GM19324 (cell line): Measurements from ENCODE around the gene NT5C2.

Source experiments
- ATAC-seq: cut with Tn5 transposase; IDR thresholded peaks from one replicate; pipeline ENCODE4 v1.9.1; 2021; ENCODE audit warnings: mild to moderate bottlenecking, moderate library complexity; ENCODE audit not compliant: unreplicated experiment, low FRiP score

The NT5C2 gene

DNA sequence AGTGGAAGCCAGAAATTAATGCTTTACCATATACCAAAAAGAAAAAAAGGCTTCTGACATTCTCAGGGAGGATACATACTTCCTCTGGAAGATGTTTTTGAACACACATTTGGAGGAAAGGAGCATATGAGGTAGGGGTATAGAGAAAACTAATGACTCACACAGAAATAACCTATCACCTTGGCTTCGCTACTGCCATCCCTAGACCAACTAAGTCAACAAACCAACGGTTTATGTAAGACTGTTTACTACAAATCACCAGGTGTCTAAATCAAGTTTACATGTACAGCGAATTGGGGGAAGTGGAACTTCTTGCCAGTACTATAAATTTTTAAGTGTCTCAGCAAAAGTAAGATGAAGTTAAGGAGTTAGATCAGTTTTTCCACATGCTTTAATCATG lies 96.9 kb downstream of the NT5C2 start:
- no peak for ATAC-seq

DNA sequence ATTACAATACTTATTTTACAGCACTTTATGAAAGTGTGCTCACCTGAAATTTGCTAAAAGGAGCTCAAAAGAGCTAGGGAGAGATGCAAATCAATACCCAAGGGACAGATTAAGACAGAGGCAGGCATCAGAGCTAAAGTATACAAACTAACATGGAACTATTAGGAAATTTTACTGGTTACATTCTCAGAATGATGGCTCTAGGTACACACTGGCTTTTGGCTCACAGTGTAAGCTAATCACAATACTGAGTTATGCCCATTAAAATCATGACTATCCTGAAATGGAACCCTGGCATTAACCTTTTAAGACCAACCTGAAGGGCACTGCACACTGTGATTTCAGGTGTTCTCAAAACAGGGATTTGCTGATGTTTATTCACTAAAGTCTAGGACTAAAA lies 98.1 kb downstream of the NT5C2 start:
- ATAC-seq, result no peak

DNA sequence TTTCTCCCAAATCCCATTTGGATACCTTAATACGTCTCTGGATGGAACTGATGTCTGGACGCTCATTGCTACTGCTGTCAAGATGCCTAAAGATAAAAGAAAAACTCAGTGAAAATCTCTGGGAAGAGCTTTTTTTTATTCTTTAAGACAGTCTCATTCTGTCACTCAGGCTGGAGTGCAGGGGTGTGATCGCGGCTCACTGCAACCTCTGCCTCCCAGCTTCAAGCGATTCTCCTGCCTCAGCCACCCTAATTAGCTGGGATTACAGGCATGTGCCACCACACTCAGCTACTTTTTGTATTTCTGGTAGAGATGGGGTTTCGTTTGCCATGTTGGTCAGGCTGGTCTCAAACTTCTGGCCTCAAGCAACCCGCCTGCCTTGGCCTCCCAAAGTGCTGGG lies 102.2 kb downstream of the NT5C2 start:
- ATAC-seq, result no peak

DNA sequence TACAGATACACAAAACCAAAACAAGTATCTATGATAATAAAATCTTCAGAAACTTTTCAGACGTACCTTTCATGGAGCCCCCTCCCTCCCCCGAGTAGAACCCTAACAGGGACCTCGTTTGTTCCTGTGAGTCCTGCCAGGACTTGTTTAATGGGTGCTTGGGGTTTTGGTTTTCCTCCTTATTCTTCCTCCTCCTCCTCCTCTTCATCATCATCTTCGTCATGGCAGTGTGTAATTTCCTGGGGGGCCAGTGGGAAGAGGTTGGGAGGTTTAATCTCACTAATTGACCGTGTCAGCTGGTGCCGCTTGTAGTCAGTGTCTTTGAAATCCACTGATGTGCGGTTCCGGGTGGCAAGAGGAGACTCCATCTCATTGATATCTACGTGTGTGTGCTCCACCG lies 103.6 kb downstream of the NT5C2 start:
- ATAC-seq, result no peak

DNA sequence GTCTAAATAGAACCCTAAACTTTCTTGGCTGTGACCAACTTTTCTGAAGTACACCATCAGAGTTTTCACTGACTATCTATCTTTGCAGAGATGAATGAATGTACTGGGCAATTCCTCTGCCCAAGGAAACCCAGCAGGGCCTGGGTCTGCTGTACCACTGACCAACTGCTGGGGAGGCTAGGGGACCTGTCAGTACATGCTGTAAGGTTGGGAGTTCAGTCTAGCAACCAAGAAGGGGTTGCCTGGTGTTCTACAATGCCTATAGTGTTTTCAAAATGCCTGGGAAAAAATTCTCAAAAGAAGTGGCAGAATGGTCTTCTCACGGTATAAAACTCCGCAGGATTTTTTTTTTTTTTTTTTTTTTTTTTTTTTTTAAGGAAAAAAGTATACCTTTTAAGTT lies 106.3 kb downstream of the NT5C2 start:
- ATAC-seq, result no peak

DNA sequence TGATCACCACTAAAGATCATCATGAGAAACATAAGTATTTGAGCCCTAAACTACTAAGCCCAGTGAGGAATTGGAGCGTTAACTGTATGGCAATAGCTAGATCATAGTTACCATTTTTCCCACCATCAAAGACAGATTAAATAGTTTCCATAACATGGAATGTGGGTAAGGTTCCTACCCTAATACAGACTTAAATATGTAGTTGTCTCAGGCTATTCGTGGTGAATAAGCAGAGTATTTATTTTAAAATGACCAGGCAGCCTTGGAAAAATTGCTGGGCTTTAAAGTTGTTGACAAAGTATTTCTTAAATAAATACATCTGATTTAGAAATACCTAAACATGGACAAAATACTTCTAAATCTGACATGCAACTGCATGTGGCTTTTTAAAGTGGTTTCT lies 106.8 kb downstream of the NT5C2 start:
- ATAC-seq, result no peak

DNA sequence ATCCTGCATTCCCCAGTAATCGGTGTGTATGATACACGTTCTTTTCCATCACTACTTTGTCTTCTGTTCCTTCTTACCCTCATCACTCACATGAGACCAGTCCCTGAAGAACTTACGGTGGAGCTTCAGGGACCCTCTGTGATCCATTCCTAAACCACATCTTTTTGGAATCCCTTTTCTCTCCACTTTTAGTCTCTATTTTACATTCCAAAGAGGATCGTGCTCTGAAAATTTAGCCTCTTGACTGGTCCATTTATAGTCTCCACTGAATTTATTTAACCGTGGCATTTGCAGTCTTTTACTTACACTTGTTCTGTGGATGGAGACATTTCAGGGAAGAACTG lies 109.1 kb downstream of the NT5C2 start:
- no peak for ATAC-seq

DNA sequence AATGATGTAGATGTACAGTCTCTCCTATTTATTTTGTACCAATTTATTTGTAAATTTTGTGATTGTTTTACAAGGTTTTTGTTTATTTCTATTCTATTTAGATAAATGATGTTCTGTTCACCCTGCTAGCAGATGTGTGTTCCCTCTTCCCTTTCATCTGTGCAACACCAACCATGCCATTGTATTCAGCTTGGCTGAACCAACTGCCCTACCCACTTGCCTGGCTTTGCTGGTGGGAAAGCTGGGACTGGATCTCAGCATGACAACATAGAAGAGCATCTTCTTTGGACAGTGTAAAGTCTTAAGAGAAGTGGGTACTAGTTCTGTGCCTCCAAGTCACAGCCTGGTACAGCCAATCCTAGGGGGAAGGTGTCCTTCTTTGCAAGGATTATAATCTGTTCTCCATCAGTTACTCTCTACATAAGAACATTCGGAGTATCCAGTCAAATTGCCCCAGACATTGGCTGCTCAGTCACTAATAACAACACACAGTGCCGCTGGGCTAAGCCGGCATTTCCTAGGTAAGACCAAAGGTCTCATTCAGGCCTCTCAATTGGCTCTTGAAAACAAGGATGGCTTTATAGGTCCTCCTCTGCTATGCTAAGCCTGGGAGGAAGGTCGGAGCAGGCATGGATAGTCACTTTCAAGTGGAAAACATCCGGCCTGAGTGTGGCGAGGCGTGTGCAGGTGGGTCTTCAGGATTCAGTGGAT lies 109.7 kb downstream of the NT5C2 start:
- no peak for ATAC-seq

DNA sequence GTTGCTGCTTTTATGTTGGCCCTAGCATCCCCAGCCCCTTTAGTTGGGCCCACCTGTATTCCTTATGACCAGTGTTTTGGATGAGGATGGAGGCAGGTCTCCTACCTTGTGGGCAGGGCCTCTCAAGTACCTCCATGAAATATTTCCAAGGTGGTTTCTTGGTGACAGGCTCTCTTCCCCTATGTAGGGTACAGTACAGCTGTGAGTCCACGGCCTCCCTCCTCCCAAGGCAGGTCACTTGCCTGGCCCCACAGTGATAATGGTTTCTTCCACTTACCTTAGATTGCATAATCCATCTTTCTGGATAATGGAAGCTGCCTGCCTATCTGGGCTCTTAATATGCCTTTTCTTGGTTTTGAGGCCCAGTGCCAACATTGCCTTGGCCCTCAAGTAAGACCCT lies 110.4 kb downstream of the NT5C2 start:
- ATAC-seq, result no peak

DNA sequence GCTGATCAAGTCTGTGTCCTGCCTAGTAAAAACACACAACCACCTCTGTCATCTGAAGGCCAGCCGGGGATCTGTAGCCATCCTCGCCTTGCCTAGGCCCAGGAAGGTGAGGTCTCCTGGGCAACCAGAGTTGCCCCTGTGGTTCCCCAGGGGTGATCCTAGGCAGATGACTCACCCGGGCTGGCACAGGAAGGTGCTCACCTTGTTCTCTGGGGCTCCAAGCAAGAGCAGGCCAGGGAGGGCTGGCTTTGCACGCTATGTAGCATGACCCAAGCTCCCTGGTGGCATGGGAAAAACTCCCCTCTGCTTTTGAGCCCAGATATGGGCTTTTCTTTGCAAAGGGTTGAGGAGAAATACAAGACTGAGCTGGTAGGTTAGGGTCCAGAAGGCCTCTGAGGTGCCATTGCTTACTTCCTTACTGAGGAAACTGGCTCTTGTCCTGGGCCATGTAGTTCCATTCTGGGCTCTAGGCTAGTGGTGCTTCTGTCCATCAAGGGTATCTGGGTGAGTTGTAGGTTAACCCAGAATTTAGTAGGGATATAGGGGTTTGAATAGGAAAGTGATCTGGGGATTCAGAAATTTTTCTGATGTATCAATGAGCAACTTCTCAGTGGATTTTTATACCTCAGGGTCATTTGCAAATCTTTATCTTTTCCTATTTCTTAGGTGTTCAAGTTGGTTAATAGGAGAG lies 112.0 kb downstream of the NT5C2 start:
- ATAC-seq, result no peak

DNA sequence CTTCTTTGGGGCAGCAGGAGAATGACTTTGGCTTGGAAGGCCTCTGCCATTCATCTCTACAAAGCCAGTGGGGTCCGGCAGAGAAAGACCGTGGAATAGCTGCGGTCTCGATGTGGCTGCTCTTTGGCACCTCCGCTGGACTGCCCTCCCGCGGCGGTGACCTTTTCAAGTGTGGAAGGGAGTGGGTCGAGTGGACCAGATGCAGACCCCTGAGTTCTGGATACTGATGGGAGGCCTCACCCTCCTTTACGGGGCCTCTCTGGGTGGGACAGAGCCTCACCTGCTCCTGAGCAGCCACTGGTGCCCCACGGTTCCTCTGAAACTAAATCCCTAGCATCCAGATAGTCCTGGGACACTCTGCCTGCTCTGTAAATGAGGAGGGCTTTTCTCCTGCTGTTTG lies 113.1 kb downstream of the NT5C2 start:
- ATAC-seq, result no peak

DNA sequence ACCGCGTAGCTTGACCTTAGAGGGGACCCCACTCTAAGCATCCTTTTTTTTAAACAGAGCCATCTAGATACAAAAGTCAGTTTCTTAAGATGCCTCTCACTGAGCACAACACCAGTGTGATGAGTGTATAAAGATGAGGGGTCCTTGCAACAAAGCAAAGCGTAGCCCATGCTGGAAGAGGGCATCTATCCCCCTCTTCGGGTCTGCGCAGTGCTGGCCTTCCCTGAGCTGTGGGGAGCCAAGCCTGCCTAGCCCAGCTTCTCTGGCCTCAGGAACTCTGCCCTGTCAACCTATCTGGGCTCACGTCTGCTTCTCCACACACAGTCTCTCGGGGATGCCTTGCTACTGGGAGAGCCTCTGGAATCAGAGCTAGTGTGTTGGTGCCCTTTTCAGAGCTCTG lies 114.0 kb downstream of the NT5C2 start:
- no peak for ATAC-seq

DNA sequence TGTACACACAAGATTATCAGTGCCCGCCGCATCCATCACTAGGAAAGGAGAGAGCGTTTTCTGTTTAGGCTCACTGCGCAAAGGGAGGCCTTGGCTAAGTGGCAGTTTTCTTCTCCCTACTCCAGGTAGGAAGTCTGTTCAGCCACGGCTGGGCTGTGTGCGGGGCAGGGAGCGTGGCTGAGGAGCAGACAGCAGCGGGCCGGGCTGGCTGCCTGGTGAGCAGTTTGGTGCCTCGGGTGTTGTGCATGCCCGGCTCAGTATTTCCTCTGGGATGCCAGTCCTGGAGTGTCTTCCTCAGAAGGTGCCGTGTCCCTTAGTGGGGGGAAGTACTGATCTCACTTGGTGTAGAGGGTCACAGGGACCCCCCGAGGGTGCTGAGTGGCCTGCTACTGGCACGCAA lies 114.4 kb downstream of the NT5C2 start:
- no peak for ATAC-seq

DNA sequence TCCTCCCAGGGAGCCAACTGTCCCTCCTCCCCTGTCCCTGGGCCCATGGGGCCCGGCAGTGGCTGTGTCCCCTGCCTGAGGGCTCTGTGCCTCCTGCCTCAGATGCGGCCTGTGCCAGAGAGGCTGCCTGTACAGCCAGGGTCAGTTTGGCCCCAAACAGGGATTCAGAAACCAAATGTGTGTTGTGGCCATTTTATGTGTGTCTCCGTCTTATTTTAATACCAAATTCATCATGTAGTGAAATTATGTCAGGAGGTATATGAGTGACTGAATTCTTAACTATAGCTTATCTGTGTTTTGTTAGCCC lies 114.8 kb downstream of the NT5C2 start:
- ATAC-seq, result no peak

DNA sequence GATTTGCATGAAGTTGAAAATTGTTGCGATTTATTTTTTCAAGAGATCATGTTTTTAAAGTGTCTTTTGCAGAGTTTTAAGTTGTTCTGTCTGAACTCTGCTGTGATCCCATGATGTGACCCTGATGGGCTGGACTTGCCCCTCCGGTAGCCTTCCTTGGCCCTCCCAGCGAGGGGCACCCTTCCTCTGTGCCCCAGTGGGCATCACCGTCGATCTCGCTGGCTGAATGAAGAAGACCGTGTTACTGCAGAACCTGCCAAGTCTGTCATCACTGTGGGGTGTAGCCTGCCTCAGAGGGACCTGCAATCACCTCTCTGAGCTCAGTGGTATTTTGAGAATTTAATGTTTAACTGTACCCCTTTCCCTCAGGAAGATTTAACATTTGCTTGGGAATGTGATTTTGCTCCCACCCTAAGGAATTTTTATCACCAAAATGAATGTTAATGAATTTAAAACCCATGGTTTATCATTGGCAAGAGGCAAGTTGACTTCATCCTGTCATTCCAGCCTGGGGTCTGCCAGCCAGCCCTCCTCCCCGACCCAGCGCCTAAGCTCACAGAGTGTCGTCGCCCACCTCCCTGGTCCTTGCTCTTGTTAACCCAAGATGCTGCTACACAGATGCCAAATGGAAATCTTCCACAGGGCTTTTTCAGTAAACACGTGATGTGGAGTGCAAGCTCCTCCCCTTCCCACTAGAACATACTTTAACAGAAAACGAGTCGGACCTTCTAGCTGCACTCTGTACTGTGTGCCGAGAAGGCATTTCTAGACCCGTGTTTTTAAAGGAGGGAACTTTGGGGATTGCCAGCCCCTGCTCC lies 115.4 kb downstream of the NT5C2 start:
- ATAC-seq, result no peak

DNA sequence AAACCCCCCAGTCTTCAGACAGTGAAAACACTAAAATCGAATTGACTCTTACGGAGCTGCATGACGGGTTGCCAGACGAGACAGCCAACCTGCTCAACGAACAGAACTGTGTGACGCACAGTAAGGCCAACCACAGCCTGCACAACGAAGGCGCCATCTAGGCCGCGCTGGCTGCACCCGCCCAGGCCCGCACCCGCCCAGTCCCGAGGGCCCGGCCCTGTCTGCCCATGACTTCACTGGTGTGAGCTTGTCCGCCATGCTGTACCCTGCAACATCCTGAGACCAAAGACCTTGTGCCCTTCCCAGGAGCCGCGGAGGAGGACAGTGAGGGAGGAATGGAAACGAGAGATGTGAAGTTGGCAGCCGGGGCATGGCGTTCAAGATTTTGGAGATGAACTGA lies 116.1 kb downstream of the NT5C2 start:
- ATAC-seq, result no peak

DNA sequence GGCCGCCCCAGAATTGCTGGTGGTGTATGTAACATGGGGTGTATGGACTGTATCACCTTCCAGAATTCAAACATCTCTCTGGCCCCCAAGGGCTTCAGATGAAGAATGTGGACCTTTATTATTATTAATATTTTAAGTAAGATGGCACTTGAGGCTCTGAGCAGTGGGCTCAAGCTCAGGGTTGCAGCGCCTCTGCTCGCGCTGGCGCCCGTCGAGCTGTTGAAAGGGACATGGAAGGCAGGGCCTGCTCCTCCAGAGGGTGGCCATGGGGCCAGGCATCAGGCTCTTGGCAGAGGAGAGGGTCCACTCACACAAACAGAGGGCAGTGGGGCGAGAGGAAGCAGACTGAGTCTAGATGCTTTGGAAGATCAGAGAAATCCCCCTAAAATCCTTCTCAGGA lies 120.2 kb downstream of the NT5C2 start:
- no peak for ATAC-seq

DNA sequence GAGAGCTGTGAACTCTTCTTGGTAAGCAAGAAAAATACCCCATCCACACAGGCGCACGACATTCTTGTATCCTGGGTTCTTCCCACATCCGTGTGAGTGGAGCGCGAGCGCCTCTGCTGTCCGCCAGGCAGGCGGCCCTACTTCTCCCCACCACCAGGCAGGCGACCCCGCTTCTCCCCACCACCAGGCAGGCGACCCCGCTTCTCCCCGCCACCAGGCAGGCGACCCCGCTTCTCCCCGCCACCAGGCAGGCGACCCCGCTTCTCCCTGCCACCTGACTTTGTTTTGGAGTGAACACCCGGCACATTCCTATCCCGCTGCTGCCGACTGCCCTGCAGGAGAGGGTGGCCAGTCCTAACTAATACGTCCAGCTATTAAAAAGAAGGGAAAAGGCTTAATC lies 120.8 kb downstream of the NT5C2 start:
- no peak for ATAC-seq

DNA sequence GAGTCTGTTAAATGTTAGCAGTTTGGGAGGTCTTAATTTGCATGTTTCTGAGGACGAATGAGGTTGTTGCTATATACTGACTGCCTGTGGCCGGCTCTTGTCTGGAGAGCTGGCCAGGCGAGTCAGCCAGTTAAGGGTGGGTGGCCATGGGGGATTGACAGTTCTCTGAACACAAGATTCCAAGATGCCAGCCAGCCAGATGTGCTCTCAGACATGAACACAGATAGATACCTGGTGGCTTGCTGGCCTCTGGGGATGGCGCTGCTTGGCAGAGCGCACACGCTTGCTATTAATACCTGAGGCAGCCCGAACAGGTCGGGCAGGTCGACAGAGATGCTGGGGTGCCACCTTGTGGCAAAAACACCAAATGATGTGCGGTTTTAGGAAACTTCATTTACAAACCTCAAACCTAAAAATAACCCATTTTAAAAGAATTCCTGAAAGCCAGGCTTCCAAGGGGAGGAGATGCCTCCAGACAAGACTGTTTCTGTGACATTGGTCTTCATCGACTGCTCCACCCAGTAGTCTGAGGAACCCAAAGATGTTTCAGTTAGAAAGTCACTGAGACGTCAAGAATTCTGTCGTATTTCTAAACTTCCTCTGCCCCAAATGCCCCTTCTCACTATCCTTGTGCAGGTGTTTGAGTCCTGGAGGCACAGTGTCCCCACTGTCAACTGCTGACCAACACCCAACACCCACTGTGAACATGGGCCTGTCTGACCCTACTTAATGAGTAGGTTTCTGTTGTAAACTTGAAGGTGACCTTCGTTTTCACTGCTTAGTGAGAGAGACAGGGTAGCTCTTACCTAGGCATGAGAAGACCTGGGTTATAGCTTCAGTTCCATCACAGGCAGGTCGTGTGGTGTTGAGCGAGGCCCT lies 123.4 kb downstream of the NT5C2 start:
- peak; percentile 53 for ATAC-seq

DNA sequence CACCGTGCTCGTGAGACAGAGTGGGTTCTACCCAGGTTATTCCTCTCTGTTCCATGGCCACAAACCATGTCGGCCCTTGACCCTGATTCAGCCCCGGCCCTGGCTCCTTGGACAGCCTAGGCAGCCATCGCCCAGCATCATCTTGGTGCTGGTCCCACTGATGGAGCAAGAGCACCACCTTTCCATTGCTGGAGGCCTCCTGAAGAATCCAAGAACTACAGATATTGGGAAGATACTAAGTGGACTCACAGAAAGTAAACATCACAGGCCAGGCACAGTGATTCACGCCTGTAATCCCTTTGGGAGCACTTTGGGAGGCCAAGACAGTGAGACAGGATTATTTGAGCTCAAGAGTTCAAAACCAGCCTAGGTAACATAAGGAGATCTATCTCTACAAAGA lies 125.1 kb downstream of the NT5C2 start:
- ATAC-seq, result no peak

DNA sequence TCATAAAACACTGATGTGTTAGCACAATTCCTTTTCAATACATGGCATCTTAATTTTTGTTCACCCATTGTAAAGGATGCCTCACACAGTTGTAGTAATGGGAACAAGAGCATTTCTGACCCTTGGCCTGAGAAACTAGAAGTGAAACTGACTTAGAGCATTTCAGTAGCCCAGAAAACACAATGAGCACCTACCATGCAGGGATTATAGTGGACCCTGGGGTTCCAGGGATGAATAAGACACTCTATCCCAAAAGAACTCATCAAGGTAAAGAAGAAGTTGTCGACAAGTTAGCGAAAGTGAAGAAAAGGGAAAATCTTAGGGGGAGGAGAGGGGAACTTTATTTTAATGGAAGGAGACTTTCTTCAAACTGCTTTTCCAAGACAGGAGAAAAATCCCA lies 125.6 kb downstream of the NT5C2 start:
- peak; percentile 45 for ATAC-seq
